IMR-90 (cell line): ENCODE measurements around the gene SNTG2. TPM values are rescaled to one million over a fixed set of nuclear protein-coding genes. Genes with fewer than 3 reads are reported as not detected.

ENCODE experiments used
- ATAC-seq: fragments of 200-7000 bp; cut with Tn5 transposase; 2 replicates; pipeline ENCODE4 v1.9.1; 2020; ENCODE audit warnings: low read depth, mild to moderate bottlenecking, moderate library complexity
- BruUV-seq: library from RNA; stranded (reverse); fragments of 400-500 nt; replicated peaks from 2 replicates; lab custom pipeline; 2021; lab: Mats Ljungman, UMichigan
- CTCF ChIA-PET: fragments of 300-600 bp; formaldehyde crosslinking; extraction: SDS; loops from one replicate; lab custom pipeline; 2021; ENCODE audit warnings: antibody characterized with exemption; lab: Yijun Ruan, JAX
- POLR2A ChIA-PET: fragments of 300-600 bp; sonication (Branson Sonifier 250); formaldehyde crosslinking; loops from one replicate; lab custom pipeline; 2022; ENCODE audit warnings: antibody characterized with exemption; ENCODE audit not compliant: unreplicated experiment; lab: Charles Lee
- DNase-seq: peaks from one replicate; pipeline ENCODE4 v3.0.0; 2013
- H2AFZ ChIP-seq: replicated peaks from 2 replicates; pipeline ENCODE3; 2013; ENCODE audit warnings: low read length, mild to moderate bottlenecking; ENCODE audit not compliant: poor library complexity
- H2AK5ac ChIP-seq: 2 replicates; pipeline ENCODE4 v1.6.1; 2013; ENCODE audit warnings: low read depth, low read length, inconsistent platforms
- H2AK9ac ChIP-seq: replicated peaks from 2 replicates; pipeline ENCODE3; 2013; ENCODE audit warnings: mild to moderate bottlenecking, low read depth, low read length, moderate library complexity; ENCODE audit not compliant: poor library complexity
- H2BK120ac ChIP-seq: 2 replicates; pipeline ENCODE4 v1.6.1; 2013; ENCODE audit warnings: low read depth, low read length, inconsistent platforms
- H2BK15ac ChIP-seq: 3 replicates; pipeline ENCODE4 v1.6.1; 2013; ENCODE audit warnings: low read depth, low read length, inconsistent platforms
- H2BK20ac ChIP-seq: 2 replicates; pipeline ENCODE4 v1.6.1; 2013; ENCODE audit warnings: low read depth, mild to moderate bottlenecking, inconsistent platforms, low read length, moderate library complexity
- H2BK5ac ChIP-seq: 2 replicates; pipeline ENCODE4 v1.6.1; 2013; ENCODE audit warnings: mild to moderate bottlenecking, low read depth, low read length, inconsistent platforms; ENCODE audit not compliant: poor library complexity, severe bottlenecking
- H3K14ac ChIP-seq: replicated peaks from 2 replicates; pipeline ENCODE4 v1.6.1; 2013; ENCODE audit warnings: low read depth, low read length, inconsistent platforms
- H3K18ac ChIP-seq: 2 replicates; pipeline ENCODE4 v1.6.1; 2013; ENCODE audit warnings: low read depth, low read length, control low read depth
- H3K23ac ChIP-seq: 2 replicates; pipeline ENCODE4 v1.6.1; 2013; ENCODE audit warnings: low read depth, low read length, inconsistent platforms
- H3K27ac ChIP-seq: 2 replicates; pipeline ENCODE4 v1.5.1; 2013; ENCODE audit warnings: mild to moderate bottlenecking, control low read depth, low read length; ENCODE audit not compliant: insufficient read depth
- H3K27me3 ChIP-seq: 2 replicates; pipeline ENCODE4 v1.6.1; 2013; ENCODE audit warnings: low read length; ENCODE audit not compliant: control insufficient read depth, insufficient read depth
- H3K36me3 ChIP-seq: 2 replicates; pipeline ENCODE4 v1.6.1; 2013; ENCODE audit warnings: low read length, mixed read lengths; ENCODE audit not compliant: control insufficient read depth, insufficient read depth
- H3K4ac ChIP-seq: 2 replicates; pipeline ENCODE4 v1.6.1; 2013; ENCODE audit warnings: low read depth, low read length, inconsistent platforms
- H3K4me1 ChIP-seq: 2 replicates; pipeline ENCODE4 v1.6.1; 2013; ENCODE audit warnings: low read length, mixed read lengths; ENCODE audit not compliant: control insufficient read depth, insufficient read depth
- H3K4me2 ChIP-seq: 2 replicates; pipeline ENCODE4 v1.6.1; 2013; ENCODE audit warnings: low read depth, mild to moderate bottlenecking, control low read depth, low read length, moderate library complexity
- H3K4me3 ChIP-seq: 2 replicates; pipeline ENCODE4 v1.5.1; 2013; ENCODE audit warnings: low read depth, mild to moderate bottlenecking, control low read depth, low read length, moderate library complexity; ENCODE audit not compliant: insufficient read depth
- H3K56ac ChIP-seq: 2 replicates; pipeline ENCODE4 v1.6.1; 2013; ENCODE audit warnings: low read length, inconsistent platforms; ENCODE audit not compliant: insufficient read depth; ENCODE audit errors: extremely low read depth
- H3K79me1 ChIP-seq, 2 experiments: 2 replicates each; pipeline ENCODE4 v1.6.1; 2013; ENCODE audit warnings: low read length in 2 of 2, inconsistent platforms in 1 of 2, low read depth in 1 of 2
- H3K9ac ChIP-seq: 2 replicates; pipeline ENCODE4 v1.6.1; 2013; ENCODE audit warnings: low read depth, low read length, control low read depth
- H3K9me1 ChIP-seq: 2 replicates; pipeline ENCODE4 v1.6.1; 2013; ENCODE audit warnings: low read length, inconsistent platforms; ENCODE audit not compliant: insufficient read depth
- H3K9me3 ChIP-seq: 2 replicates; pipeline ENCODE4 v1.6.1; 2013; ENCODE audit warnings: low read length; ENCODE audit not compliant: control insufficient read depth, insufficient read depth
- H4K20me1 ChIP-seq: 2 replicates; pipeline ENCODE4 v1.6.1; 2013; ENCODE audit warnings: low read length, inconsistent platforms; ENCODE audit not compliant: insufficient read depth
- H4K5ac ChIP-seq: 2 replicates; pipeline ENCODE4 v1.6.1; 2013; ENCODE audit warnings: mild to moderate bottlenecking, low read depth, low read length, control low read depth
- H4K8ac ChIP-seq, 2 experiments: 2 replicates each; pipeline ENCODE4 v1.6.1; 2013; ENCODE audit warnings: low read depth in 2 of 2, low read length in 2 of 2, control low read depth in 1 of 2, inconsistent platforms in 1 of 2
- H4K91ac ChIP-seq: 2 replicates; pipeline ENCODE4 v1.6.1; 2013; ENCODE audit warnings: low read depth, low read length, inconsistent platforms; ENCODE audit not compliant: insufficient read depth
- BHLHE40 ChIP-seq: fragments of 150-350 bp; IDR thresholded peaks from 2 replicates; pipeline ENCODE4 v1.6.1; 2016; ENCODE audit warnings: mild to moderate bottlenecking, low read depth, low read length
- CHD1 ChIP-seq: IDR thresholded peaks from 2 replicates; pipeline ENCODE4 v1.6.1; 2012; ENCODE audit warnings: low read depth, low read length, improper control_type of control experiment
- CTCF ChIP-seq: conservative IDR thresholded peaks from 2 replicates; pipeline ENCODE4 v1.5.1; 2012; ENCODE audit warnings: mild to moderate bottlenecking, low read depth, low read length, improper control_type of control experiment
- ELK1 ChIP-seq: fragments of 150-350 bp; IDR thresholded peaks from 2 replicates; pipeline ENCODE4 v1.6.1; 2016; ENCODE audit warnings: low read depth, mild to moderate bottlenecking, low read length, moderate library complexity, borderline replicate concordance
- FOS ChIP-seq: fragments of 150-350 bp; IDR thresholded peaks from 2 replicates; pipeline ENCODE4 v1.6.1; 2016; ENCODE audit warnings: low read depth, low read length
- MAFK ChIP-seq: IDR thresholded peaks from 2 replicates; pipeline ENCODE4 v1.6.1; 2012; ENCODE audit warnings: low read depth, low read length, improper control_type of control experiment
- MAZ ChIP-seq: IDR thresholded peaks from 2 replicates; pipeline ENCODE4 v1.6.1; 2012; ENCODE audit warnings: low read depth, mild to moderate bottlenecking, low read length, improper control_type of control experiment, moderate library complexity, borderline replicate concordance
- NFE2L2 ChIP-seq: fragments of 150-350 bp; IDR thresholded peaks from 2 replicates; pipeline ENCODE4 v1.6.1; 2016; ENCODE audit warnings: low read depth, mild to moderate bottlenecking, low read length
- POLR2A ChIP-seq: IDR thresholded peaks from 2 replicates; pipeline ENCODE4 v1.6.1; 2012; ENCODE audit warnings: mild to moderate bottlenecking, low read depth, low read length
- RCOR1 ChIP-seq: IDR thresholded peaks from 2 replicates; pipeline ENCODE4 v1.6.1; 2012; ENCODE audit warnings: mild to moderate bottlenecking, low read length, improper control_type of control experiment; ENCODE audit not compliant: insufficient replicate concordance
- SMC3 ChIP-seq: fragments of 150-350 bp; IDR thresholded peaks from 2 replicates; pipeline ENCODE4 v1.6.1; 2016; ENCODE audit warnings: low read depth, mild to moderate bottlenecking, antibody characterized with exemption, low read length, moderate library complexity
- WGBS, 2 experiments: methylation state at CpG; one replicate each; pipeline versions ENCODE4 v1.1.5 to v1.1.7; 2013; ENCODE audit warnings: missing lambda C conversion rate in 2 of 2; ENCODE audit not compliant: insufficient read length in 1 of 2; ENCODE audit errors: extremely low coverage in 2 of 2; 5-methylcytosine and 5-hydroxymethylcytosine counted together
- dilution Hi-C: fragments of 300-500 bp; cut with HindIII; formaldehyde crosslinking; loops from one replicate; pipeline ENCODE4 v1.14.3; 2018; ENCODE audit warnings: low sequenced_read_pairs; ENCODE audit not compliant: unreplicated experiment
- in situ Hi-C: fragments of 300-500 bp; cut with MboI; formaldehyde crosslinking; loops from 3 replicates; pipeline ENCODE4 v1.14.3; 2019; ENCODE audit warnings: low sequenced_read_pairs, inconsistent platforms, mixed read lengths
- intact Hi-C: fragments of 100-400 bp; cut with micrococcal nuclease; formaldehyde crosslinking; loops from 2 replicates; pipeline ENCODE4 v1.10.0; 2022
- polyA plus RNA-seq, 3 experiments: library from polyadenylated mRNA; depleted of rRNA; stranded (reverse); fragments of >200 nt; gene quantifications; 2 replicates each; pipeline ENCODE4 v1.2.3, GENCODE V29; 2012; ENCODE audit warnings: low replicate concordance in 1 of 3
- total RNA-seq: library from RNA; depleted of rRNA; stranded (reverse); fragments of >200 nt; gene quantifications from 2 replicates; pipeline ENCODE4 v1.2.3, GENCODE V29; 2012

The SNTG2 gene
- total and polyA plus RNA-seq, 2 of the 4 experiments (the other 2 are of a cell fraction): under 0.01 to 0.17 TPM

GRCh38 chr2:1236606-1237005 is 286.0 kb downstream of the SNTG2 start:
- Histone ChIP-seq H2AFZ (no peak overlapping the region), H3K18ac (no peak overlapping the region), H2BK20ac (no peak overlapping the region), H2AK5ac (no peak overlapping the region), H2AK9ac (no peak overlapping the region), H2BK15ac (no peak overlapping the region), H3K9ac (no peak overlapping the region), H3K79me1 (no peaks in the 10 kb centered on the region), H3K27me3 (no peaks in the 10 kb centered on the region), H3K4me2 (no peak overlapping the region), H3K4me1 (no peaks in the 10 kb centered on the region), H4K91ac (no peak overlapping the region), H4K8ac (no peak overlapping the region), H3K36me3 (no peaks in the 10 kb centered on the region), H3K27ac (no peak overlapping the region), H3K14ac (no peak overlapping the region), H2BK120ac (no peak overlapping the region), H2BK5ac (no peak overlapping the region), H3K9me3 (peaks cover 23% of the 10 kb centered on the region), H3K4me3 (no peak overlapping the region), H3K23ac (no peak overlapping the region), H3K9me1 (no peaks in the 10 kb centered on the region), H4K5ac (no peak overlapping the region), H3K4ac (no peak overlapping the region), H3K56ac (no peak overlapping the region), H4K20me1 (no peaks in the 10 kb centered on the region)
- WGBS, 2 experiments: no CpG with 5 or more reads among the region's 1 CpG
- ChIA-PET CTCF (no interaction called here), POLR2A (no interaction called here)
- in situ Hi-C loops: no loop called here
- no TSS peak for BruUV-seq
- TF ChIP-seq SMC3 (no peak), CTCF (no peak), POLR2A (no peak), FOS (no peak), NFE2L2 (no peak), CHD1 (no peak), RCOR1 (no peak), ELK1 (no peak), MAFK (no peak), MAZ (no peak), BHLHE40 (no peak)
- dilution Hi-C loops: no loop called here
- no peak for ATAC-seq
- no peak for DNase-seq
- intact Hi-C loops: no loop called here
